SK-N-MC (cell line): ENCODE measurements around the gene CFD.

Experiments used
- EZH2 ChIP-seq: fragments of 200-600 bp; sonication (generic); IDR thresholded peaks from one replicate; pipeline ENCODE4 v1.6.1; 2017; ENCODE audit warnings: antibody characterized with exemption
- FOXP2 ChIP-seq: optimal IDR thresholded peaks from 2 replicates; pipeline ENCODE3; 2011; ENCODE audit warnings: mild to moderate bottlenecking, moderate library complexity; ENCODE audit not compliant: insufficient read depth; ENCODE audit errors: extremely low read length, control extremely low read depth
- POLR2AphosphoS5 ChIP-seq: IDR thresholded peaks from 2 replicates; pipeline ENCODE4 v1.6.1; 2012; ENCODE audit warnings: mild to moderate bottlenecking, low read depth, low read length, borderline replicate concordance

DNA sequence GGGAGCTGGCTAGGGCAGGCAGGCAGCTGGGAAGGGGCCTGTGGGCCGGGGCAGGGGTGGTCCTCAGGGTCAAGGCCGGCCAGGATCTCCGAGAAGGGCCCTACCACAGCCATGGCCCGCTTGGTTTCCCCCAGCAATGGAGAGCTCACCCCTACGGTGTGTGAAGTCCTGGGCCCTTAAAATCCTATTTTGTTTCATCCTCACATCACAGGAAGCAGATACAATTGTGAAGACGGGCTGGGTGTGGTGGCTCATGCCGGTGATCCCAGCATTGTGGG lies 42.6 kb downstream of the CFD start:
- TF ChIP-seq EZH2: no peak
- no peak for TF ChIP-seq POLR2AphosphoS5
- TF ChIP-seq FOXP2: no peak
